ENCODE data around the gene RASGRF1. TPM values are rescaled to one million over a fixed set of nuclear protein-coding genes. Genes with fewer than 3 reads are reported as not detected.

RASGRF1 gene
- total RNA-seq, 1 donor from 2014 or later, result not detected

DNA sequence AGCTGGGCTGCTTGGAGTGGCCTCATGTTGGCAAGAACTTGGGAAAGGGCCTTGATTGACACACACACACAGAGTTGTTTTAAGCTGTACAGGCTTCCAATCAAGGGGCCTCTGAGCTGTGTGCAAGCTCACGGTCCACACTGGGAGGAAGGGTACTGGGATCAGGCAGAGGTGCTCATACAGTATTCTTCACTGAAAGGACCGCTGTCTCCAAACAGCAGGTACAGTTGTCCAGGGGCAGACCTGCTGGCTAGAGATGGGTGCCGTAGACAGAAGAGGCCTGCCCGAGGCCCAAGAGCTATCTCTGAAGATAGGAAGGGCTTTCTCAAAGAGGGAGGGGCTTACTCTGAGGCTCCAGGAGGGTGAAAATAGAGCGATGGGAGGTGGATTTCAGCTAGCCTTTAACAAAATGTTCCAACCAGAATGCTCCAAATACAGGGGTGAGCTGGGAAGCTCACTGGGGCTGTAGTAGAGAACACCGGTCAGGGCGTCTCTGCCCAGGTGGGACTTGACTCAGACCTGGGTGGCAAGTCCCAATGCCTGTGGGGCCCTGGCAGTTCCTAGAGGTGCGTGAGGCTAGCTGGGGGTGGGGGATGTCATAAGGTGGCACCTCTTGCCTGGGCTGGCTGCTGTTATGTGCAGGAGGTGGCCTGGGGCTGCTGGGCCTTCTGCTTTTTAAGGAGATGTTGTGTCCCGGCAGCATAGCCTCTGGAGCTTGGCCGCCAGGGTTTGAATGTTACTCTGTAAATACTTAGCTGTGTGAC, 42.7 kb downstream of the RASGRF1 start:
- no peak for DNase-seq
- no peak for ATAC-seq (ENCODE audit: poor library complexity)
- intact Hi-C loops (cut with DNase I), result no loop called here

DNA sequence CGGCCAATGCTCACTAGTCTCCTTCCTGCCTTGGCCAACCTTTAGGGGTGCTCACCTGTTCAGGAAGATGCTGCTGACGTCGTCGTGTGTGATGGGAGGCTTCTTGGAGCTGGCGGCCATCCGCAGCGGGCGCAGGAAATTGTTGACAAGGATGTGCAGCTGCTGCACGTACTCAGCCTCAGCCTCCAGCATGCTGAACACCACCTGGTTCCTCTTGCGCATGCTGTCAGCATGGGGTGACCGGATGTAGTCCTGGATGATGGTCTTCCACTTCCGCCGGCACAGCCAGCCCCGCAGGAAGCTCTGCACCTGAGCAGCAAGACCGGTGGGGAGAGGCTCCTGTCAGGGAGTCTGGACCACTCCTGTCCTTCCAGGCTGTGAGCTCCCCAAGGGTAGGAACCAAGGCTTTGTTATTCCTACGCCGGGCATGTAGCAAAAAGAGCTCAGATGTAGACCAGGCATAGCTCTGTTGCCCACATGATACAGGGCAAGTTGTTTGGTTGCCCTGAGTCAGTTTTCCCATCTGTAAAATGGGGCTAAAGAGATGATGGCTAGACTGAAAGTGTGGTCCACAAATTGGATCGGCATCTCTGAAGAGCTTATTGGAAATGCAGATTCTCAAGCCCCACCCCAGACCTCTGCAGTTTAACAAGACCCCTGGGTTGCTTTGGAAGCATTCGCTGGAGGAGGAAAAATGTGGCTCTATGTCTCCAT, 43.7 kb downstream of the RASGRF1 start:
- ATAC-seq (ENCODE audit: poor library complexity), result no peak
- intact Hi-C loops (cut with DNase I), result no loop called here

DNA sequence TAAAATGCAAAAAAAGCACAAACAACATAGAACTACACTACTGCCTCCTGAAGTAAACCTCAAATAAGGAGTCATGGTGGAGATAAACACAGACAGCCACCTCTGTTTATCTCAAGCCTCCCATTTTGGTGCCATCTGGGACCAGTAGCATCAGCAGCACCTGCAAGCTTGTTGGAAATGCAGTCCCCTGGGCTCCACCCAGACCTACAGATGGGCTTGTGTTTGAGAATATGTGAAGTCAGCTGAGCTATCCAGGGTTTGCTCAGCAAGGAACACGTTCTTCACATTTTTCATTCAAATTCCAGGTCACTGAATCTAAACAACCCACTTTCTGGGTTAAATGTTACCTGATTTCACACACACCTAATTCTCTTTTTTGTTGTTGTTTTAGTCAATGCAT, 45.5 kb downstream of the RASGRF1 start:
- ATAC-seq (ENCODE audit: poor library complexity) (no peak), DNase-seq (no peak)
- intact Hi-C loops (cut with DNase I), result no loop called here

More for the DNA sequence above, 43.7 kb downstream of the RASGRF1 start:
- DNase-seq, result no peak

DNA sequence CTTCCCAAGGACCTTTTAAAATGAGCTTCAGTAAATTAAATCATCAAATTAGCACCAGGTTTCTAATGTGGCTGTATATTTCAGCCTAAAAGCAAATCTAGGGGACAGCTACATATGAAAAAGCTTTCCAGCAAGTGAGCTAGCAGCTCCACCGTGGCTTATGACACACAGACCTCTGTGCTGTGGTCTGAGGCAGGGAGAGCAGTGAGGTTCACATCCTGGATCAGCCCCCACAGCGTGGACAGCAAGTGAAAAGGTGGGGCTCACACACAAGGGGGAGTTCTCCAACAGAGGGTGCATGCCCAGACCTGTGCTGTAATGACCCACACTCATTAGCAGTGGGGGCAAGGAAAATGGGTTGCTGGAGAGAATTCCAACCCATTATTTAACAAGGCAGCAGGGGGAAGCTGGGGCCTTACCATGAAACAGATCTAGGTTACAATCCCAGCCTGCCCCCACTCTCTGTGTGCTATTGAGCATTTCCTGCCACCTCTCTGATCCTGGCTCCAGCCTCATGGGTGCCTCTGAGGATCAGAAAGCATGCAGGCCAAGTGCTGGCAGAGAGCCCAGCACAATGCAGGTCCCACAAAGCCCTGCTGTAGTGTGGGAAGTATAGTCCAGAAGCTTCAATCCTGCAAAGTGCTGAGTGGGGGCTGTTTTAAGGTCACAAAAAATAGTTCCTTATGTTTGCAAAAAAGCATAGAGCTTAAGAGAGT, 48.2 kb downstream of the RASGRF1 start:
- intact Hi-C loops (cut with DNase I), result no loop called here
- DNase-seq, result no peak

DNA sequence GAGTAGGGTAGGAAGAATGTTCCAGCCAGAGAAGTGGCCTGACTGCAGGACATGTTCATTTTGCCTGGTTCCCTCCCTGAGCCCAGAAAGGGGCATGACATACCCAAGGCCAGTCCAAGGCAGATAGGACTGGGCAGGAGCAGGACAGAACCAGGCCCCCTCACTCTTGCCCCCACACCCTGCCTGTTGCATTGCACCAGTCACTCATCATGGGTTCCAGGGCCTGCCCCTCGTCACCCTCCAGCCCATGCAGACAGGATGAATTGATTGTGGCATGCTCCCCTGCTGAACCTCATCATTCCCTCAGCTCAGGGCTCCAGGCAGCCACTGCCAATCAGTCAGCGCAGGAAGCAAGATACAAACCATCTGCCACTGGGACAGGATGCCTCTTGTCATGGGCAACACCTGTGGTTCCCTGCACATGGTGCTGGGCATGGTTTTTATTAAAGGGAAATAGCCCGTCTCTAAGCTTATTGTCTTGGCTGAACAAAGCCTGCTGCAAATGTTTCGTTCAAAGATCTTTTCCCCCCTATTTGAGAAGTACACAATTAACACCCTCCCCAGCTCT, 48.9 kb downstream of the RASGRF1 start:
- intact Hi-C loops (cut with DNase I), result no loop called here
- DNase-seq (no peak), ATAC-seq (ENCODE audit: poor library complexity) (no peak)

More for the DNA sequence above, 48.2 kb downstream of the RASGRF1 start:
- ATAC-seq (ENCODE audit: poor library complexity), result no peak

DNA sequence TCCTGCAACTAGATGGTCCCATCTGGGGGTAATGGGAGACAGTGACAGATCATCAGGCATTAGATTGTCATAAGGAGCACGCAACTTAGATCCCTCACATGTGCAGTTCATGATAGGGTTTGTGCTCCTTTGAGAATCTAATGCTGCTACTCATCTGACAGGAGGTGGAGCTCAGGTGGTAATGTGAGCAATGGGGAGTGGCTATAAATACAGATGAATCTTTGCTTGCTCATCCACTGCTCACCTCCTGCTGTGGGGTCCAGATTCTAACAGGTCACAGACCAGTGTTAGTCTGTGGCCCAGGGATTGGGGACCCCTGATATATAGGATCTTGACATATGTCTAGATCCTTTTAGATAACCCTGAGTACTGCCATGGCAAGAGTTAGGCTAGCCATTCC, 52.7 kb downstream of the RASGRF1 start:
- no peak for DNase-seq
- intact Hi-C loops (cut with DNase I), result no loop called here
- ATAC-seq (ENCODE audit: poor library complexity), result no peak

DNA sequence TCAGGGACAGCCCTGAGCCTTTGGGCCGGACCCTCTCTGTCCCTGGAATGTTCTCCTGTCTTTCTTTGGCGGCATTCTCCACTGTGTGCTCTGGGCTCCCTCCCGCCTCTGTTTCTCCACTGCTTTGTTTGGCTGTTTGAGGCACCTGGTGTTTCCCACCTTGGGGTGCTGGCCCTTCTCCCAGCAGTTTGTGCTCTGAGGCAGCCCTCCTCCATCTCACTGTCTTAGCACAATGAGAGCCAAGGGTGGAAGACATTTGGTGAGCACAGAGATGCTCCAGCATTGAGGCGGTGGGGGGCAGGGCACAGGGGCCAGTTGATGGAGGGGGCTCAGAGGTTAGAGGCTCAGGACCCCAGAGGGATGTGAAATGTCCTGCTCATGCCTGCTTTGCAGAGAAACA, 54.3 kb downstream of the RASGRF1 start:
- no peak for ATAC-seq (ENCODE audit: poor library complexity)
- intact Hi-C loops (cut with DNase I), result no loop called here

DNA sequence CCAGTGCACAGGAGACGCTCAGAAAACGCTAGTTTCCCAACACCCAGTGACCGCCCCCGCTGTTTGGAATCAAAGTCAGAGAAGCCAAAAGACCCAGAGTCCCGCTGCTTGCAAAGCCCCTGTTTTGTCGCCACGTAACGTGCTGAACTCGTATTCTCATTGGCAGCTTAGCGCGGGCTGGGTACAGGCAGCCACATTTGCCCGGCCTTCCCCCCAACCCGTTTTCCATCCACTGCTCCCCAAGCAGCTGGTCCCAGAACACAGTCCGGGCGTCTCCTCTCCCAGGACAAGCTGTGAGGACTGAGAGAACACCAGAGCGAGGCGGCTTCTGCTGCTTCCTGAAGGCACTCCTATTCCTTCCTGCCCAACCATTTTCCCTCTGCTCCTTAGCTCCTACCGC, 54.8 kb downstream of the RASGRF1 start:
- no peak for ATAC-seq (ENCODE audit: poor library complexity)
- no peak for DNase-seq
- intact Hi-C loops (cut with DNase I), result no loop called here

More for the DNA sequence above, 54.3 kb downstream of the RASGRF1 start:
- no peak for DNase-seq

DNA sequence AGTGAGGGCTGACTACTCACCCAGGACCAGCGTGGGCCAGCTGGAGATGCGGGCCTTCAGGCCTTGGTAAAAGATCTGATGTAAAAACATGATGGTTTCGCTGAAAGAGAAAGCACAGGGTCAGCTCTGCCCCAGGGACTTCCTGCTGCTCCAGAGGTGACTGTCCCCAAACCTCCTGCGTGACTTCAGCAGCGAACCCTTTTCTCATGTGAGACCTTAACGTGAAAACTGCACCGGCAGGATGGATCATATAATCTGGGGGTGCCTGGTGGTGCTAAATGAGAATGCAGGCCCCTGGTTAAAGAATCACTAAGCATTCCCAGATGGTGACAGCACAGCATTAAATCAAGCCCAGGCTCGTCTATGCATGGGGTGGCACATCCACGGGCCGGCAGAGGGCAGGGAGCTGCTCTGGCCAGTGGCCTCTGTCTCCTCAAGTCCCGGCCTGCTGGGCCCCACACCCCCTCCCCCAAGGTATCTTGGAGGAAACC, 55.4 kb downstream of the RASGRF1 start:
- no peak for ATAC-seq (ENCODE audit: poor library complexity)
- no peak for DNase-seq
- intact Hi-C loops (cut with DNase I), result no loop called here

DNA sequence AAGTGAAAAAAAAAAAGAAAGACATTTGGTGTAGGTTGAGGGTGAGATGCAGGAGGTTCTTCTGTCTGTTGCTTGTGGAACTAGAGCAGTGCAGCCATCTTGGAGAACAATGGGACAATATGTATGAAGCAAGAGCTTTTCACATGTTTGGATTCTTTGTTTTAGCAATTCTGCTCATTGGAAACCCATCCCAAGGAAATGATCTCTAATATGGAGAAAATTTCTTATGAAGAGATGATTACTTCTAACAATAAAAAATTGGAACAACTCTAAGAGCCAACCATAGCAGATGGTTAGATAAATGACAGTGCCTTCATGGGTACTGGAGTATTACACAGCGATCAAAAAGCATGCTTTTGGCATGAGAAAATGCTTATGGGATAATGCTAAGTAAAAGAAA, 56.3 kb downstream of the RASGRF1 start:
- intact Hi-C loops (cut with DNase I), result no loop called here
- no peak for ATAC-seq (ENCODE audit: poor library complexity)

DNA sequence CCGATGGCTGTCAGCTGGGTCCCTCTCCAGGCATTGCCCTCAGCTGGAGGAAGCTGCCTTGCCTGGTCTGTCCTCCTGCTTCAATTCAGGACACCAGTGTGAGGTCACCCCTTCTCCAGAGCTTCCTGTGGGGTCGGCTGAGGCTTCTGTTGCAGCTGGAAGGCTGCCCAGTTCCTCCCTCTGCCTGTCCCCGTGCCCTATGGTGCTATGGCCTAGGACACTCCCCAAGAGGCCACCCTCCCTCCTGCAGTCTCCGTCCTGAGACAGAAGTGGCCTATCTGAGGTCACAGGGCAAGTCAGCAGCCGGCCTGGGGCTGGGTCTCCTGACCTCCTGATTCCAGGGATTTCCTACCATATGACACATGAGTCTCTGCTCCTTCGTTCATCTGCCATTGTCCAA, 57.9 kb downstream of the RASGRF1 start:
- intact Hi-C loops (cut with DNase I), result no loop called here
- ATAC-seq (ENCODE audit: poor library complexity) (no peak), DNase-seq (no peak)

More for the DNA sequence above, 56.3 kb downstream of the RASGRF1 start:
- DNase-seq, result no peak

DNA sequence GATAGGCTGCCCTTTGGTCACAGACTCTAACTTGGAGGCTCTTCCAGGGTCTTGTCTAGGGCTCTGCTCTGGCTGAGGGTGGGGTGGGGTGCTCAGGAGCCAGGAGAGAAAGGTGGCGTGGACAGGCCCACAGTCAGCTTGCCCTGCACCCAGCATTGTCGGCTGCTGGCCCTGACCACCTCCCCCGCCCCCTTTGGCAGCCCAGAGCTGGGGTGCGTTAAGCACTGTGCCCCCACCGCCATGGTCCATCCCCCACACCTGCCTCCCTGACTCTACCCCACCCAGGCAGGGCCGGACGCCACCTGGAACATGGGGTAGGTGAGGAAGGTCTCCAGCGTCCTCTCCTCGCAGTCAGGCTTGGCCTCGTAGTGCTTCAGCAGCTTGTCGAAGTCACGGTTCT, 58.8 kb downstream of the RASGRF1 start:
- DNase-seq (no peak), ATAC-seq (ENCODE audit: poor library complexity) (no peak)
- intact Hi-C loops (cut with DNase I), result no loop called here

DNA sequence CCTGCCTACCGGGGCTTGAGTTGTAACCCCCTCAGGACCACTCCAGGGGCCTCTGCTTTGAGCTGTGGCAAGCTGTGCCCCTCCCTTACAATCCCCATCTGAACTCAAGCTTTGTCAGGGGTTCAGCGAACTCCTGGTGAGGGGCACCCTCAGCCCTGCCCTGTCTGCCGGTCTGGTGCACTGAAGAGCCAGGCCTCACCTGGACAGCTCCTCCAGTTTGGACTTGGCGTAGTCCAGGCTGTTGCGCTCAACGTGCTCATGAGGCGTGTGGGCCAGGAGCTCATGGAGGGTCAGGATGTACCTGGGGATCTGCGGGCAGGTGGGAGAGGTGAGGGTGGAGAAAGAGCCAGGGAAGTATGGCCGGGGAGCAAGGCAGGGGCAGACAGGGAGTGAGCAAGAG, 59.4 kb downstream of the RASGRF1 start:
- intact Hi-C loops (cut with DNase I), result no loop called here
- no peak for ATAC-seq (ENCODE audit: poor library complexity)
- no peak for DNase-seq

DNA sequence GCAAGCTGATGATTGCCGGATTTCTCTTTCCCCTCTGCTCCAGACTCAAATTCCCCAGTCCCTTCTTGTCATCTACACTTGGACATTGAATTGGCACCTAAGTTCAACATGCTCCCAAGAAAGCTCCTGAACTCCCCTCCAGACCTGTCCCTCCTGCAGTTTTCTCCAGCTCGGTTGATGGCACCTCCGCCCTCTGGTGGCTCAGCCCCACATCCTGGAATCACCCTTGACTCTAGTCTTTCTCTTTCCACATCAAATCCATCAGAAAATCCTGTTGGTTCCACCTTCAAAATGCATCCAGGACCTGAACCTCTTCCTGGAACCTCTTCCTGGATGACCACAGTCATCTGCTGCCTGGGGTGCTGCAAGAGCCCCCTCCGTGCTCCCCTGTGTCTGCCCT, 60.1 kb downstream of the RASGRF1 start:
- DNase-seq (no peak), ATAC-seq (ENCODE audit: poor library complexity) (no peak)
- intact Hi-C loops (cut with DNase I), result no loop called here

DNA sequence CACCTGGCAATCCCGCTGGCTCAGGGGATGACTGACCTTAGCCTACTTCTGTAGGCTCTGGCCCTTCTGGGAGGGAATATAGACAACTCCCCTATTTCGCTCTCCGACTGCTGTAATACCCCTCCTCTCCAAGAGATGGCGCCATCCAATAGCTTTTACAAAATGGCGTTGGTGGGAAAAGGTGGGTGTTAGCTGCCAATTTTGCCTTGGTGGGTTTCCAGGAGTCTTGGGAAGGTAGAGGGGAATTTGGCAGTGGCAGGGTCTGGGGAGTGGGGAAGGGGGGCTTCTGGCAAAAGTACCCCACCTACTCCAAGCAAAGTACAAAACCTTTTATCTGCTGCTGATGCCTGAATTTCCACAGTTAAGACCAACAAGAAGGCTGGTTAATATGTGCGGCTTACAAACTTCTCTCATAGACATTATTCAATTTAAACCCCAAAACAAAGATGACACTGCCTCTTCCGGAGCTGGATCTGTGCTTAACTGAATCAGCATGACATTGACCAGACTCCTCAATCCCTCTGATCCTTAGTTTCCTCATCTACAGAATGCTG, 62.1 kb downstream of the RASGRF1 start:
- no peak for ATAC-seq (ENCODE audit: poor library complexity)
- DNase-seq, result no peak
- intact Hi-C loops (cut with DNase I), result loop anchor here (1.0 kb wide), 1 partner anchor 156 kb away; no protein-coding TSS in a partner anchor

DNA sequence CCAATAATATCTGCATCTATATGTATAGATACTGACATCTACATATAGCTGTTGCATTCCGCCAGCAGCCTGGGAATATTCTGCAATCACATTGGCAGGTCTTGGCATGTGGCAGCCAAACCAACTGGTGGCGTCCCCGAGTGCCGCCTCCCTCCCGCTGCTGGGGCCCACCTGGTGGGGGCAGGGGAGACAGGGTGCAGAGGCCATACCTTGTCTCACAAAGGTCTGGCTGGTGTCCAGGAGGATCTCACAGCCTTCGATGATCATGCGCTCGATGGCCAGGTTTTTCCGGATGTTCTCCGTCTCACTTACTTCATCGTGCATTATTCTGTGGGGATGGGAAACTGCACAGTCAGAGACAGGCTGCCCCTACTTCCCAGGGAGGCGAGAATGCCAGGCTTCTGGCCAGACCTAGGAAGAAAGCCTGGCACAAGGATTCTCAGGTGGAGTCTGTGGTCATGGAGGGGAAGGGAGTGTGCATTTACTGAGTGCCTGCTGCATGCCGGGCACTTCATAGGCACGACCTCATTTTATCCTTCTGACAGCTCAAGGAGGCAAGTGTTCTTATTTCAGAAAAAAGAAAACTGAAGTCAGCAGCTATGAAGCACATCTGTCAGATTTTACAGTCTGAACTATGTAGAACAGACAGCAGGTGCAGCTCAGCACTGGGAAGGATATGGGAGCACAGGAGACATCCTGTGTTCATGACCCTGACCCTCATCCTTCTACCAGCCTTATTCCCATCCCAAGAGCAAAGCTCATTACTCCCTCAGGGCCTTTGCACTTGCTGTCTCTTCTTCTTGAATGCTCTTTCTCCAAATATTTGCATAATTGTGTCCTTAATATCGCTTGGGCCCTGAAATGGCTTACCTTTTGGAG, 62.8 kb downstream of the RASGRF1 start:
- DNase-seq, result no peak
- intact Hi-C loops (cut with DNase I), result loop anchor here (1.0 kb wide), 1 partner anchor 157 kb away; no protein-coding TSS in a partner anchor
- ATAC-seq (ENCODE audit: poor library complexity), result no peak

DNA sequence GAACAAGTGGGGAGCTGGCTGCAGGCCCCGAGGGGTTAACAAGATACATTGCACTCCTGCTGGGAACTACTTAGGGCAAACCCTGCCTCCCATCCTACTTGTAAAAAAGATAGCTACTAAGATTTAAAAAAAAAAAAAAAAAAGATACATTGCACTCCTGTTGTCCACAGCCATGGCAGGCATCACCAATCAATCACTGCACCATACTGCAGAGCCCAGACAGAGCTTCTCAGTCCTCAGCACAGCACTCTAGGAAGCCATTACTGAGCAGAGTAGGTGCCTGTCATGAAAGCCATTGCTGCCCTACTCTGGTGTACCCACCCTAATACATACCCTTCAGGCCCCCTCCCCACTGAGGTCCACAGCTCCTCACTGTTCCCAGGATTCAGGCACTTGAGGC, 64.8 kb downstream of the RASGRF1 start:
- intact Hi-C loops (cut with DNase I), result no loop called here
- ATAC-seq (ENCODE audit: poor library complexity), result no peak

DNA sequence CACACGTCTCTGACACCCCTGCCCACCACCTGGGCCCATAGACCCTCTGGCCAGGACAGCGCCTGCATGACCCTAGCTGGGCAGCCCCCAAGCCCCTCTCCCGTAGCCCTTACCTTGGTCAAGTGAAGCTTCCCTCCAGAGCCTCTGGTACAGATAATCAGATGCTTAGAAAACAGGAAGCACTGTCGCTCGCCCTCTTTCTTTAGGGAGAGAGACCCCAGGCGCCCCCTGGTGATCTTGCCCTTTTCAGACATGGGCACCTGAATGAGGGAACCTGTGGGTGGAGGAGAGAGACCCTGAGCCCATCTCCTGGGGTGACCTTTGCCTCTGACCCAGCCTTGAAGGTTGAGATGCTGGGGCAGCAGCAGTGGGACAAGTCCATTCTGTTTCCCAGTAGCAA, 65.4 kb downstream of the RASGRF1 start:
- DNase-seq, result no peak
- intact Hi-C loops (cut with DNase I), result no loop called here
- no peak for ATAC-seq (ENCODE audit: poor library complexity)

More for the DNA sequence above, 64.8 kb downstream of the RASGRF1 start:
- no peak for DNase-seq
